HG02588 (cell line): ENCODE measurements around the gene PIRT.
"Not testable (repeated sequence)": the region's sequence is repeated elsewhere in the genome, so short reads cannot be mapped to it uniquely, and the experiment has no call there.

Source experiments
- ATAC-seq: cut with Tn5 transposase; IDR thresholded peaks from one replicate; pipeline ENCODE4 v1.9.1; 2021; ENCODE audit warnings: mild to moderate bottlenecking, moderate library complexity; ENCODE audit not compliant: unreplicated experiment

The PIRT gene

DNA sequence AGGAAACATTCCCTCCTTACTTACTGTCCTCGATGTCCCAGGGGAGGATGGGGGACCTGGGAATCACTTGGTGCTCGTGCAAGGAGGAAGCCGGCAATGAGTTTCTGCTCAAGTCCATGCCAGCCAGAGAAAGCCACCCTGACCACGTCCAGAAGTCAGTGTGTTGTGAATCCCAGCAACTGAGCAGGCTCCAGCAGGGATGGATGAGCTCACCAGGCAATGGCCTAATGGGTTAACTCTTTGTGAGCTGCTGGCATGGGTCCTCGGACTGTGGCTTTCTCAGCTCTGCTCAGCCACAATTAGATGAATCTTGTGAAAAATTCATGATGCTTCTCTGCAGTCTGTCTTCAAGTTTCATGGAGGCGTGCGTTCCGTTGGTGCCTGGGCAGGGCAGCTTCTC, at the start of gene PIRT:
Gene PIRT (minus strand): TSS at position 167 of the 400 bp plus-strand sequence. CDS start 12,442 bp downstream, outside the sequence.
- ATAC-seq: no peak

DNA sequence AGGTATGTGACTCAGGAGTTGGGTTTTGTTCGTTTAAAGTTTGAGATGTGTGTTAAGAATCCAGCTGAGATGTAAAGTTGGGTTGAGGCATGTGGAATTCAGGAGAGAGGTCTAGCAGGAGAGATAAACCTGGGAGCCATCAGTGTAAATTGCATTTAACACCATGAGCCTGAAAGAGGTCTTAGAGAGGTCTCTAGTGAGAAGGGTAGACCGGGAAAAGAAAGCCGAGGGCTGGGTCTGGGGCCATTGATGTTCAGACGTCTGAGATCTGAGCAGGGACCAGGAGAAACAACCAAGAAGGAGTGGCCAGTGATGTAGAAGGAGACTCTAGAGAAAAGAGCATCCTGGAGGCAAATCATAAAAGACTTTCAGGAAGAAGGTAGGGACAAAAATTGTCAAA, 44.1 kb upstream of the PIRT start:
- no peak for ATAC-seq

GRCh38 chr17:10879190-10879836, 41.4 kb upstream of the PIRT start:
- no peak for ATAC-seq

- no peak for ATAC-seq
Measured at GRCh38 chr17:10875984-10876555, 38.2 kb upstream of the PIRT start.

DNA sequence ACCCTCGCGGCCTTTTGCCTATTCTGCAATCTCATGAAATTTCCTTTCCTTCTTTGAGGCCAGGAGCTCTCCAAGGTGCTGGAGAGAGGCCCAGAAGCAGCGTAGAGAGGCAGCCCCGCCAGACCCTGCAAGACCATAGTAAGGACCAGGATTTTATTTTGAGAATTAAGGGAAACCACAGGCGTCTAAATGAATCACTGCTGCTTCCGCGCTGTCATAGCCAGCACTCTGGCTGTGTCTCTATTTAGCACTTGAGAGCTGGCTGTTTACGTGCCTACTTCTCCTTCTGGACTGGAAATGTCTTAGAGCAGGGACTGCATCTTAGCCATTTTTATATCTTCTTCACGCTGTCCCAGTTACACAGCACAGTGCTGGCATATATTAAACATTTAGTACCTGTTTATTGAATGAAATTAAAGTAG, 37.6 kb upstream of the PIRT start:
- ATAC-seq: no peak

DNA sequence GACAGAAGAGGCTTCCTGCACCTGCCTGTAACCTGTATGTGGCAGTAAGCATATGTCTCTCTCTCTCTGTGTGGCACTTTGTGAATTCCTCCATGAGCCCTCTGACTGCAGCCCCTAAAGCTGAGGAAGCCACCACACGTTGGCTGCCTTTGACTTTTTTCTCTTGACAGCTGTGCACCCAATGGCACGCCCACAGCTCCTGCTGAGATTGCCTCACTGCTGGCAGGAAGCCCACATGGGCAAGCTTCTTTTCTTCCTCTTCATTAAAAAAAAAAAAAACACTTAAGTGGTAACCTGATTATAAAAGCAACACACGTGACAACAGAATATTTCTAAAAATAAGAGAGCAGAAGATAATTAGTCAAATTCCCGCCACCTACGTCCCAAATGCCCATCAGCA, 34.0 kb upstream of the PIRT start:
- ATAC-seq: no peak

- ATAC-seq: no peak
Measured at GRCh38 chr17:10870336-10871050, 32.6 kb upstream of the PIRT start.

- ATAC-seq: not testable (repeated sequence)
Measured at GRCh38 chr17:10868744-10869143, 30.9 kb upstream of the PIRT start.

DNA sequence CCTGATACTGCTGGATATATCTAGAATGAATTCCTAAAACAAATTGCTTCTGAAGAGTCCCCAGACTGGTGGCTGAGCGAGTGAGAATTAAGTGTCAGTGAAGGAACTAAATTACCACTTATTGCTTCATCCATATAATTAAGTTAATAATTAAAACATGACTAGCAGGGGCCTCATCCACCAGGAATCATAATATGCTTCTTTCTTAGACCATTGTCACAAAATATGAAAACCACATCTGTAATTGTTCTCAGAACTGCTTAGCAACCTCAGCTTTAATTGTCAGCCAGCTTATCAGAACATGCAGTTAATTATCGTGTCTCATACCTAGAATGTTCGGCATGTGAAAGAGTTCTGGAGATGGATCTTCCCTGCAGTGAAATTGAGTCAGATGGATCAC, 21.2 kb upstream of the PIRT start:
- ATAC-seq: no peak

- ATAC-seq: no peak
Measured at GRCh38 chr17:10857976-10858375, 20.1 kb upstream of the PIRT start.

DNA sequence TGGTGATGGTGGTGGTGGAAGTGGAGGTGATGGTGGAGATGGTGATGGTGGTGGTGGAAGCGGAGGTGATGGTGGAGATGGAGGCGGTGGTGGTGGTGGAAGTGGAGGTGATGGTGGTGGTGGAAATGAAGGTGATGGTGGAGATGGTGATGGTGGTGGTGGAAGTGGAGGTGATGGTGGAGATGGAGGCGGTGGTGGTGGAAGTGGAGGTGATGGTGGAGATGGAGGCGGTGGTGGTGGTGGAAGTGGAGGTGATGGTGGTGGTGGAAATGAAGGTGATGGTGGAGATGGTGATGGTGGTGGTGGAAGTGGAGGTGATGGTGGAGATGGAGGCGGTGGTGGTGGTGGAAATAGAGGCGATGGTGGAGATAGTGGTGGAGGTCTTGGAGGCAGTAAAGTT, 8.7 kb upstream of the PIRT start:
- ATAC-seq: not testable (repeated sequence)

DNA sequence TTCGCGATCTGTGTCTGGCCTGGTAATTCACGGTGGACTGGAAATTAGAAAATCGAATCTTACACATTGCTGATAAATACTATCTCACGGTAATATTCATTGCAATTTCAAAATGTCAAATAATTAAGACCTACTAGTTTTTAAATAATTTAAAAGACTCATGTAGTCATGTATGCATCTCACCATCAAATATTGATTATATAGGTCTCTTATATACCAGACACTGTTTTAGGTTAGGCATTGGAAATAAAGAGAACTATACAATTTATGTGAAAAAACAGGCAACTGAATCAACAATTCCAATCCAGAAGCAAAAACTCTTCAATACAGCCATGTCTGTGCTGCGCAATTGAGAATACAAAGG, 7.5 kb upstream of the PIRT start:
- ATAC-seq: no peak

DNA sequence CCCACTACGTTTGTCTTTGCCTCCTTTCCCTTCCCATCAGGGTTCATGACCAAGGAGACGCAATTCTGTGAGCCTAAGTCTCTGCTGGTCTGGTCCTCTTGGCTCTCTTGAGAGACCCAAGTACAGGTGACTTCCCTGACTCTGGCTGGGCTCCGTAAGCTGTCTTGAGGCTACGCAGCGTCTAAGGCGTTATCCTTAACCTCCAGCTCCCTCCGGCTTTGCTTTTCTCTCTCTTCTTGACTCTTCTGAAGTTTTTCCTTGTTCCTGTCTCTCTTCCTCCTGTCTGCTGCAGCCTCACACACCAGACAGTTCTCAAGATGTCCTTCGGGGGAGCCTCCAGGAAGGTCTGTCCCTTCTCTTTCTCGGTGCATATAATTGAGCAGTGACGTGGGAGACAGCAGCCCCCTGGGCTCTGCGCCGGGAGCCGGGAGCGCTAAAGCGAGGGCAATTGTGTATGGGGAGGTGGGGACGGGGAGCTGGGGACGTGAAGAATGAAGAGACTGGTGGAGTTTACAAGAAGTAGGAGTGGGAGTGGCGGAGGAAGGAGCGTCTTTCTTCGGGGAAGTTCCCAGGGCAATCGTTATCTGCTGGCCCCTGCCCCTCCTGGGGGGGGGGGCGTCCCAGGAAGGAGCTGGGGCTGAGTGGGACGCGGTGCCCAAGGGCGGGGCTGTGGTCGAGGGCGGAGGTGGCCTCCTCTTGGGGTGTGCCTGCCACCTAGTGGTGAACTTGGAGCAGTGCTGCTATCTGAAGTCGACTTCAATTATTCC, 6.9 kb upstream of the PIRT start:
- peak; percentile 79 for ATAC-seq

DNA sequence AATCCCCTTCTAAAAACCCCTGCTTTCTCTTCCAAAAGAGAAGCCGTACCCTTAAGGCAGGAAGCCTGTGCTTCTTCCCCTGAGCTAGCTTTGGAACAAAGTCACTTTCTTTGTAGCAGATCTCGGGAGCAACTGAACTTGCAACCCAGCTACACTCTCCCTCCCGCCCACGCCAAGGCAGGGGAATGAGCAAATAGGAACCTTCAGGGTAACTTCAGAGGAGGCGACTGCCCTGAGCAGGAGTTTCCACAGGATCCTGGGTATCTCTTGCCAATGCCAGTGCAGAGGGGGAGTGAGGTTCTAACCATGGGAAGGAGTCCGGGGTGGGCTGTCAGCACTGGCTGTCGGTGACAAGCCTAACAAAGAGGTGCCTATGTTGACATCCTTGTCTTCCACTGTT, 5.9 kb upstream of the PIRT start:
- no peak for ATAC-seq

DNA sequence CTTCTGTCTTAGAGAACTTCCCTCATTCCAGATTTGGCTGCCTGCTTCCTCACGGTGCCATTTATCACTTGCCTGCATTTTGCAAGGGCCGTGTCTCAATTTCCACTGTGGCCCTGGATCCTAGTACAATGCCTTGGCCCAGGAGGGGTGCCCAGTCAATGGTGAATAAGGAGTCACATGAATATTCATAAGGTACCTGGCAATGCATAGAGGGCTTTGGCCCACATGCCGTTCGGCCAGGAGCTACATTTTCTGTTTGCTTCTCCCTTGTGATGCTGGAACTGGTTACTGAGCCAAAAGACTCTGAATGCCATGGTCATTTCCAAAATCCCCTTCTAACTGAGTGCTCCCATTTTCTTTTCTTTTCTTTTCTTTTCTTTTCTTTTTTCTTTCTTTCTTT, 4.8 kb upstream of the PIRT start:
- no peak for ATAC-seq

- no peak for ATAC-seq
Measured at GRCh38 chr17:10838682-10839081, 795 bp upstream of the PIRT start.

- ATAC-seq: no peak
Measured at GRCh38 chr17:10836966-10837590, 809 bp downstream of the PIRT start.

- ATAC-seq: no peak
Measured at GRCh38 chr17:10836145-10836544, 1.7 kb downstream of the PIRT start.

- no peak for ATAC-seq
Measured at GRCh38 chr17:10831696-10832095, 6.2 kb downstream of the PIRT start.

- no peak for ATAC-seq
Measured at GRCh38 chr17:10827898-10828552, 9.9 kb downstream of the PIRT start.

- ATAC-seq: no peak
Measured at GRCh38 chr17:10824874-10825273, 13.0 kb downstream of the PIRT start.
